K562 treated with DMSO at 1 percent for 24 hours (cell line): ENCODE data around the gene AKAIN1. TPM values are rescaled to one million over a fixed set of nuclear protein-coding genes. Genes with fewer than 3 reads are reported as not detected.

ENCODE experiments used
- total RNA-seq: library from RNA; unstranded; fragments of 300-600 nt; gene quantifications from 2 replicates; pipeline ENCODE4 v1.2.3, GENCODE V29; 2022; ENCODE audit warnings: low read depth; ENCODE audit not compliant: insufficient read depth

Gene AKAIN1, protein sequence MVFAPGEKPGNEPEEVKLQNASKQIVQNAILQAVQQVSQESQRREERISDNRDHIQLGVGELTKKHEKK
- not detected in 2 replicates for total RNA-seq

DNA sequence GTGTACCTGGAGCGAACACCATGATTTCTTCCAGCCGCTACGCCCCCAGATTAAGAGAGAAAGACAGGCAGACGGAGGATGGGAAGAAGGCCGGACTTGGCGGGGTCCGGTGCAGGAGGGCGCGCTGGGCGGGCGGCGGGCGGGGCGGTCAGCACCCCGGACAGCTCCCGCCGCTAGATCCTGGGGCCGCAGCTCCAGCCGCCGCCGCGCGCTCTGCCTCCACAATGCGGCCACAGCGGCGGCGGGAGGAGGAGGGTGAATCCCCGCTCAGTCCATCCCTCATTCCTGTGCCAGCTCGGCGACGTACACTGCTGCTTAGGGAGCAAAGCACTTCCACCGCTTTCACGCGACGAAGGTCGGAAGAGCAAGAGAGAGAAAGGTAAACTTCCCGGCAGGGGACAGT lies at the start of gene AKAIN1:
TSS of gene AKAIN1 (minus strand) at position 226 of the 403 bp plus-strand sequence. CDS start at position 22, 204 bp downstream.

Other genes starting within 250 kb of the AKAIN1 start
- gene ZBTB14, start 98.5 kb upstream of the AKAIN1 start, total RNA-seq, result 5.8 and 6.4 TPM in 2 replicates